ENCODE results near the gene NLRX1.
"Not testable (repeated sequence)": the region's sequence is repeated elsewhere in the genome, so short reads cannot be mapped to it uniquely, and the experiment has no call there.

NLRX1 gene

DNA sequence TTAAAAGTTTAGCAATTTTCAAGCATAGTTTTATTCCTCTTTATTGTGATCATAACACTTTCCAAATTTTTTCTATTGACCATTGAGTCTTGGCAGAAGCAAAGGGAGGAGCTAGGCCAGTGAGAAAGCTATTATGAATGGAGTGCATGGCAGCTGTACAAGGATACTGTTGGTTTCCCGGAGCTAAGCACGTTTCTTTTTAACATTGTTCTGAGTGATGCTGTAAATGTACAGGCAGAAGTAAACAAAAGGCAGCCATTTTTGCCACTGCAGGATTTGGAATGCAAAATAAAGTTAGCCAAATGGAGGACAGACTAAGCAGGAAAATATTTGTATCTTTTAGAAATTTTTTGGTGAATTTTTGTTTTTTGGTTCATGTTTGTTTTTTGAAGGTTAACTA, 53.8 kb downstream of the NLRX1 start:
- no peaks in the 10 kb centered on the region for H3K9me3 ChIP-seq (ENCODE audit: control insufficient read depth, low read length)

DNA sequence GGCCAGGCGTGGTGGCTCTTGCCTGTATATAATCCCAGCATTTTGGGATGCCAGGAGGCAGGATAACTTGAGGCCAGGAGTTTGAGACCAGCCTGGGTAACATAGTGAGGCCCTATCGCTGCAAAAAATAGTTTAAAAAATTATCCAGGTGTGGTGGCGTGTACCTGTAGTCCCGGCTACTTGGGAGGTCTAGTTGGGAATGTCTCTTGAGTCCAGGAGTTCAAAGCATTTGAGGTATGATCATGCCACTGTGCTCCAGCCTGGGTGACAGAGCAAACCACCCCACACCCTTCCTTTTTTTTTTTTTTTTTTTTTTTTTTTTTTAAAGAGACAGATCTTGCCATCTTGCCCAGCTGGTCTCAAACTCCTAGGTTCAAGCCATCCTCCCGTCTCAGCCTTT, 54.4 kb downstream of the NLRX1 start:
- no peak overlapping the region for H3K9ac ChIP-seq (ENCODE audit: low read length)
- no peaks in the 10 kb centered on the region for H3K27me3 ChIP-seq (replicated peaks; ENCODE audit: control insufficient read depth, insufficient read depth, low read length)
- H3K4me1 ChIP-seq (ENCODE audit: control insufficient read depth, insufficient read depth, low read length) = peaks cover 20% of the 10 kb centered on the region
- DNase-seq (ENCODE audit: low read depth) = no peak
- H3K4me3 ChIP-seq (ENCODE audit: low read length) = no peak overlapping the region
- H3K9me3 ChIP-seq (ENCODE audit: control insufficient read depth, low read length) = no peaks in the 10 kb centered on the region
- no peaks in the 10 kb centered on the region for H3K36me3 ChIP-seq (ENCODE audit: control insufficient read depth, insufficient read depth, low read length, severe bottlenecking)

More for the DNA sequence above, 53.8 kb downstream of the NLRX1 start:
- DNase-seq (ENCODE audit: low read depth) = peak; percentile 66
- H3K27me3 ChIP-seq (replicated peaks; ENCODE audit: control insufficient read depth, insufficient read depth, low read length) = no peaks in the 10 kb centered on the region
- H3K4me1 ChIP-seq (ENCODE audit: control insufficient read depth, insufficient read depth, low read length) = peaks cover 20% of the 10 kb centered on the region
- H3K9ac ChIP-seq (ENCODE audit: low read length) = no peak overlapping the region
- H3K36me3 ChIP-seq (ENCODE audit: control insufficient read depth, insufficient read depth, low read length, severe bottlenecking) = no peaks in the 10 kb centered on the region
- peak overlapping the region; percentile 47 for H3K4me3 ChIP-seq (ENCODE audit: low read length)

DNA sequence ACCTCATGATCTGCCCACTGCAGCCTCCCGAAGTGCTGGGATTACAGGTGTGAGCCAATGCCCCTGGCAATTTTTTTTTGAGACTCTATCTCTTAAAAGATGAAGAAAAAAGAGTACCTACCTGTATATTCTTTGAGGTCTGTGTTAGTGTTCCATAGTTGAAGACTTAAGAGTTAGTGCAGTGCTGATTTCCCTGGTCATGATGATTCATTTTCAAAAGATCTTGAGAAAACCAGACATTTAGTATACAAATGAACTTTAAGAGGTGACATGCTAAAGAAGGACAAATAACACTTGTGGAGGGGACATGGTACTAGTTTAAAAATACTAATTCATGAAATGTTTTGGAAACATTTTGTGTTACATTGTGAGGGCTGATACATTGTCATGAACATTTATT, 55.3 kb downstream of the NLRX1 start:
- DNase-seq (ENCODE audit: low read depth) = peak; percentile 37
- peaks cover 12% of the 10 kb centered on the region for H3K4me1 ChIP-seq (ENCODE audit: control insufficient read depth, insufficient read depth, low read length)
- H3K4me3 ChIP-seq (ENCODE audit: low read length) = no peak overlapping the region
- no peaks in the 10 kb centered on the region for H3K27me3 ChIP-seq (replicated peaks; ENCODE audit: control insufficient read depth, insufficient read depth, low read length)
- no peaks in the 10 kb centered on the region for H3K9me3 ChIP-seq (ENCODE audit: control insufficient read depth, low read length)
- H3K36me3 ChIP-seq (ENCODE audit: control insufficient read depth, insufficient read depth, low read length, severe bottlenecking) = no peaks in the 10 kb centered on the region
- no peak overlapping the region for H3K9ac ChIP-seq (ENCODE audit: low read length)

DNA sequence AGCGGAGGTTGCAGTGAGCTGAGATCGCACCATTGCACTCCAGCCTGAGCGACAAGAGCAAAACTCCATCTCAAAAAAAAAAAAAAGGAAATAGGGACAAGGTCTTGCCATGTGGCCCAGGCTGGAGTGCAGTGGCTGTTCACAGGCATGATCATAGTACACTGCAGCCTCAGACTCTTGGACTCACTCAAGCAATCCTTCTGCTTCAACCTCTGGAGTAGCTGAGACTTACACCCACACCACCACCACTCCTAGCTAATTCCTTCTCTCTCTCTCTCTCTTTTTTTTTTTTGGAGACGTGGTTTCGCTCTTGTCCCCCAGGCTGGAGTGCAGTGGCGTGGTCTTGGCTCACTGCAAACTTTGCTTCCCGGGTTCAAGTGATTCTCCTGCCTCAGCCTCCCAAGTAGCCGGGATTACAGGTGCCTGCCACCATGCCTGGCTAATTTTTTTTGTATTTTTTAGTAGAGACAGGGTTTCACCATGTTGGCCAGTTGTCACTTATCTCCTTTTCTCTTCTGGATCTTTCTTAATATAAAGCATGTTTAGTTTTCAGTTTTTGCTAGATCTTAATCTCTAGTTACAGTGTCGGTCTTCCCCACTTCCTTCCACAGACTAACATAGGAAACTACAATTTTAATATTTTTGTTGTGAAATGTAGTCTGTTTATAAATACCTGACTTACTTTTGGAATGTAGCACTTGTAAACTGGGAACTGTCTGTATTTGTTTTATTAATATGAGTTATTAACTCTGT, 60.2 kb downstream of the NLRX1 start:
- H3K4me3 ChIP-seq (ENCODE audit: low read length); H3K36me3 ChIP-seq (ENCODE audit: control insufficient read depth, insufficient read depth, low read length, severe bottlenecking); H3K4me1 ChIP-seq (ENCODE audit: control insufficient read depth, insufficient read depth, low read length); H3K27me3 ChIP-seq (replicated peaks; ENCODE audit: control insufficient read depth, insufficient read depth, low read length); H3K9me3 ChIP-seq (ENCODE audit: control insufficient read depth, low read length); DNase-seq (ENCODE audit: low read depth); H3K9ac ChIP-seq (ENCODE audit: low read length): not testable (repeated sequence)

DNA sequence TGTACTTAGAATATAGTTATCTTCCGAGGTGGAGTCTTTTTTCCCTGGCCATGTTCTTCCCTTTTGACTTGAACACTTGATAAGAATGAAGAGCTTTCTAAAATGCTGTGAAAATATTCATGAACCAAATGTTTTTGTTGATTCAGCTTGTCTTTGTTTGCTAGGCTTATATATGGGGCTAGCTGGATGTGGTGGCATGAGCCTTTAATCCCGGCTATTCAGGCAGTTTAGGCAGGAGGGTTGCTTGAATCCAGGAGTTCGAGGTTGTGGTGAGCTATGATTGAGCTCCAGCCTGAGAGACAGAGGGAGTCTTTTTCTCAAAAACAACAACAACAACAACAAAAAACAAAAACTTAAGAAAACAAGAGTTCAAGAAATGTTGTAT, 60.8 kb downstream of the NLRX1 start:
- H3K27me3 ChIP-seq (replicated peaks; ENCODE audit: control insufficient read depth, insufficient read depth, low read length) = no peaks in the 10 kb centered on the region
- DNase-seq (ENCODE audit: low read depth) = no peak
- no peaks in the 10 kb centered on the region for H3K9me3 ChIP-seq (ENCODE audit: control insufficient read depth, low read length)
- no peak overlapping the region for H3K4me3 ChIP-seq (ENCODE audit: low read length)
- no peaks in the 10 kb centered on the region for H3K4me1 ChIP-seq (ENCODE audit: control insufficient read depth, insufficient read depth, low read length)
- H3K9ac ChIP-seq (ENCODE audit: low read length) = no peak overlapping the region
- peaks cover 8% of the 10 kb centered on the region for H3K36me3 ChIP-seq (ENCODE audit: control insufficient read depth, insufficient read depth, low read length, severe bottlenecking)

DNA sequence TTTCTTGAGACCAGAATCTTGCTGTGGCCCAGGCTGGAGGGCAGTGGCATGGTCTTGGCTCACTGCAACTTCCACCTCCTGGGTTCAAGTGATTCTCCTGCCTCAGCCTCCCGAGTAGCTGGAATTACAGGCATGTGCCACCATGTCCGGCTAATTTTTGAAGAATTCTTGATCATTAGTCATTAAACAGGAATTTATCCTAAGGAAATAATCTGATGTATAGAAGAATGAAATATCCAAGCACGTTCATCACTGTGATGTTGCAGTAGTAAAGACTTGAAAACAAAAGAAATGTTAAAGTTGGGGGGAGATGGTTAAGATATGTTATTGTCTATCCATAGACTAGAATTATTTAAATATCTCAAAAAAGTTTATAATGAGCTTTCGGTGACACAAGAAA, 61.2 kb downstream of the NLRX1 start:
- Histone ChIP-seq H3K9me3 (ENCODE audit: control insufficient read depth, low read length) (no peaks in the 10 kb centered on the region), H3K9ac (ENCODE audit: low read length) (no peak overlapping the region), H3K4me1 (ENCODE audit: control insufficient read depth, insufficient read depth, low read length) (no peaks in the 10 kb centered on the region), H3K36me3 (ENCODE audit: control insufficient read depth, insufficient read depth, low read length, severe bottlenecking) (peaks cover 8% of the 10 kb centered on the region), H3K27me3 (replicated peaks; ENCODE audit: control insufficient read depth, insufficient read depth, low read length) (no peaks in the 10 kb centered on the region), H3K4me3 (ENCODE audit: low read length) (no peak overlapping the region)
- no peak for DNase-seq (ENCODE audit: low read depth)

Measured in adipocyte (in vitro differentiated cells).